ENCODE data around the gene NCKAP5.

The NCKAP5 gene

GRCh38 chr2:133416736-133417135 lies 151.5 kb downstream of the NCKAP5 start:
- no peak for DNase-seq

GRCh38 chr2:133416146-133416545 lies 152.1 kb downstream of the NCKAP5 start:
- DNase-seq, result no peak

- no peak for DNase-seq
Measured at GRCh38 chr2:133415210-133415876, 152.9 kb downstream of the NCKAP5 start.

GRCh38 chr2:133414486-133415209 lies 153.6 kb downstream of the NCKAP5 start:
- no peak for DNase-seq

- no peak for DNase-seq
Measured at GRCh38 chr2:133413863-133414262, 154.4 kb downstream of the NCKAP5 start.

GRCh38 chr2:133412694-133413093 lies 155.6 kb downstream of the NCKAP5 start:
- no peak for DNase-seq

- no peak for DNase-seq
Measured at GRCh38 chr2:133411857-133412256, 156.4 kb downstream of the NCKAP5 start.

GRCh38 chr2:133411101-133411500 lies 157.2 kb downstream of the NCKAP5 start:
- DNase-seq, result no peak

- DNase-seq, result no peak
Measured at GRCh38 chr2:133409581-133410285, 158.5 kb downstream of the NCKAP5 start.

- no peak for DNase-seq
Measured at GRCh38 chr2:133408671-133409070, 159.6 kb downstream of the NCKAP5 start.

- no peak for DNase-seq
Measured at GRCh38 chr2:133407341-133407740, 160.9 kb downstream of the NCKAP5 start.

GRCh38 chr2:133405252-133405651 lies 163.0 kb downstream of the NCKAP5 start:
- no peak for DNase-seq

- no peak for DNase-seq
Measured at GRCh38 chr2:133400411-133400810, 167.9 kb downstream of the NCKAP5 start.

- no peak for DNase-seq
Measured at GRCh38 chr2:133393895-133394294, 174.4 kb downstream of the NCKAP5 start.

- DNase-seq, result no peak
Measured at GRCh38 chr2:133390156-133390555, 178.1 kb downstream of the NCKAP5 start.

GRCh38 chr2:133389569-133389968 lies 178.7 kb downstream of the NCKAP5 start:
- no peak for DNase-seq

- no peak for DNase-seq
Measured at GRCh38 chr2:133382566-133382965, 185.7 kb downstream of the NCKAP5 start.

- DNase-seq, result no peak
Measured at GRCh38 chr2:133380991-133381390, 187.3 kb downstream of the NCKAP5 start.

- no peak for DNase-seq
Measured at GRCh38 chr2:133378928-133379549, 189.2 kb downstream of the NCKAP5 start.

GRCh38 chr2:133378386-133378785 lies 189.9 kb downstream of the NCKAP5 start:
- no peak for DNase-seq

GRCh38 chr2:133377599-133377998 lies 190.7 kb downstream of the NCKAP5 start:
- no peak for DNase-seq

- no peak for DNase-seq
Measured at GRCh38 chr2:133377021-133377481, 191.2 kb downstream of the NCKAP5 start.

- DNase-seq, result no peak
Measured at GRCh38 chr2:133374781-133375180, 193.5 kb downstream of the NCKAP5 start.
